Omental fat pad (tissue), 4 donors: ENCODE data around the gene SUGP2. TPM values are rescaled to one million over a fixed set of nuclear protein-coding genes. Genes with fewer than 3 reads are reported as not detected.

ENCODE experiments used
- ATAC-seq: fragments of 150-250 bp; one replicate; pipeline ENCODE4 v1.9.1; 2016; ENCODE audit warnings: mild to moderate bottlenecking, moderate library complexity; ENCODE audit not compliant: low FRiP score
- DNase-seq: peaks from one replicate; pipeline ENCODE4 v3.0.0-alpha.2; 2019; ENCODE audit warnings: low spot score
- total RNA-seq, 4 donors: library from RNA; depleted of rRNA; stranded (reverse); fragments of >200 nt; gene quantifications; one replicate each; pipeline ENCODE4 v1.1.0, GENCODE V29; 2016
- TF ChIP-seq, protein P1 (sequence below), 3 donors: fragments of 450-650 bp; IDR thresholded peaks; one replicate each; pipeline ENCODE4 v1.5.1; 2016 to 2017; ENCODE audit warnings: antibody characterized with exemption in 3 of 3, mild to moderate bottlenecking in 3 of 3, moderate library complexity in 2 of 3

SUGP2 gene
- total RNA-seq, 4 donors from 2014 or later = 30.3 to 54.5 (median 36.3) TPM

DNA sequence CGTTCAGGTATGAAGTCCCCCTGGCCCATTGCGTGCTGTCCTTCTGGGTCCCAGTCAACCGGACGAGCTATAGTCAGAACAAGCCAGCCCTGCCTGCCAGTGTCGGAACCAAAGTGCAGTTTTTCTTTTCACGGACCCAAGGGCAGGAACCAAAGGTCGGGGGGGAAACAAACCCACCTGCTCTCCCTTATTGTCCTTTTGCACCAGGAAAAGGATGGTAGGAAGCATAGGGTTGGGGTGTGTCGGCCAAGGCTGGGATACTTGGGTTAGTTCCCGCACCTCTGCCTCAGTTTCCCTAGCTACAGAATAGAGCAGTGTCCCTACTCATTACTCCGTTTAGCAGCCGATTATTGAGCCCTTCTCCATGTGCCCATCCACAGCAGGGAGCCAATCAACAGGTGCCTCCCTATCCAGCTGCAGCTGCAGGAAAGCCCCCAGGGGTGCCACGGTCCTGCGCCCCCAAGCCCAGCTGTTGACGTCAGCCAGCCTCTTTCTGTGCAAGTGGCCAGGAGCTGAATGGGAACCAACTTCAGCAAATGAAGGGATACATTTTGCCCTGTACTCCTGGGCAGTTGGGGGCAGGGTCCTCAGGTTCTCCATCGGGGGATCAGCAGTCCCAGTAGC is 21.1 kb upstream of the SUGP2 start:
- ATAC-seq (no peak), DNase-seq (no peak)
- TF ChIP-seq, protein P1, sequence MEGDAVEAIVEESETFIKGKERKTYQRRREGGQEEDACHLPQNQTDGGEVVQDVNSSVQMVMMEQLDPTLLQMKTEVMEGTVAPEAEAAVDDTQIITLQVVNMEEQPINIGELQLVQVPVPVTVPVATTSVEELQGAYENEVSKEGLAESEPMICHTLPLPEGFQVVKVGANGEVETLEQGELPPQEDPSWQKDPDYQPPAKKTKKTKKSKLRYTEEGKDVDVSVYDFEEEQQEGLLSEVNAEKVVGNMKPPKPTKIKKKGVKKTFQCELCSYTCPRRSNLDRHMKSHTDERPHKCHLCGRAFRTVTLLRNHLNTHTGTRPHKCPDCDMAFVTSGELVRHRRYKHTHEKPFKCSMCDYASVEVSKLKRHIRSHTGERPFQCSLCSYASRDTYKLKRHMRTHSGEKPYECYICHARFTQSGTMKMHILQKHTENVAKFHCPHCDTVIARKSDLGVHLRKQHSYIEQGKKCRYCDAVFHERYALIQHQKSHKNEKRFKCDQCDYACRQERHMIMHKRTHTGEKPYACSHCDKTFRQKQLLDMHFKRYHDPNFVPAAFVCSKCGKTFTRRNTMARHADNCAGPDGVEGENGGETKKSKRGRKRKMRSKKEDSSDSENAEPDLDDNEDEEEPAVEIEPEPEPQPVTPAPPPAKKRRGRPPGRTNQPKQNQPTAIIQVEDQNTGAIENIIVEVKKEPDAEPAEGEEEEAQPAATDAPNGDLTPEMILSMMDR (IDR thresholded peaks at IDR 0.05) = no peak

- ATAC-seq (no peak), DNase-seq (no peak)
- TF ChIP-seq, protein P1 (IDR thresholded peaks at IDR 0.05) = no peak
These were observed 20.4 kb upstream of the SUGP2 start for GRCh38 chr19:19053508-19054314.

GRCh38 chr19:19052921-19053320 is 19.6 kb upstream of the SUGP2 start:
- DNase-seq (no peak), ATAC-seq (no peak)
- TF ChIP-seq, protein P1 (IDR thresholded peaks at IDR 0.05) = no peak

- DNase-seq (no peak), ATAC-seq (no peak)
- TF ChIP-seq, protein P1 (IDR thresholded peaks at IDR 0.05) = no peak
These were observed 18.3 kb upstream of the SUGP2 start for GRCh38 chr19:19051478-19052213.

- ATAC-seq = no peak
- no peak for DNase-seq
- TF ChIP-seq, protein P1 (IDR thresholded peaks at IDR 0.05) = no peak
These were observed 17.4 kb upstream of the SUGP2 start for GRCh38 chr19:19050731-19051130.

DNA sequence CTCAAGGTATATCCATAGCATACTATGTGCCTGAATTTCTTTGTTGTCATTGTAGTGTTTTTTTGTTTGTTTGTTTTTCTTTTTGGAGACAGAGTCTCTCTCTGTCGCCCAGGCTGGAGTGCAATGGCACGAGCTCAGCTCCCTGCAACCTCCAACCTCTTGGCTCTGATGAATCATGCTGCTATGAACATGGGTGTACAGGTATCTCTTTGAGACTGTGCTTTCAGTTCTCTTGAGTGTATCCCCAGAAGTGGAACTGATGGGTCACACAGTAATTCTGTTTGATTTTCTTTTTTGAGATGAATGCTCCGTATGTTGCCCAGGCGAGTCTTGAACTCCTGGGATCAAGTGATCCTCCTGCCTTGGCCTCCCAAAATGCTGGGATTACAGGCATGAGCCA is 16.8 kb upstream of the SUGP2 start:
- TF ChIP-seq, protein P1 (IDR thresholded peaks at IDR 0.05) = no peak
- ATAC-seq = no peak
- DNase-seq = no peak
